Body of pancreas (tissue), 4 donors: ENCODE data around the gene FAM83F. TPM values are rescaled to one million over a fixed set of nuclear protein-coding genes. Genes with fewer than 3 reads are reported as not detected.

Experiments used
- ATAC-seq: fragments of 150-250 bp; one replicate; pipeline ENCODE4 v1.9.1; 2016
- DNase-seq, 4 donors: peaks; one replicate each; pipeline ENCODE4 v3.0.0-alpha.2; 2019
- H3K27ac ChIP-seq, 4 donors: fragments of 200-600 bp; sonication (generic); 1 replicate in 3 of 4; 2 replicates in 1 of 4; pipeline versions ENCODE4 v1.5.1 to v1.6.1; 2016 to 2019; ENCODE audit warnings: mild to moderate bottlenecking in 1 of 4, mixed read lengths in 1 of 4, moderate library complexity in 1 of 4
- H3K27me3 ChIP-seq, 2 donors: fragments of 200-600 bp; sonication (generic); one replicate each; pipeline ENCODE4 v1.6.0; 2016; ENCODE audit warnings: mild to moderate bottlenecking in 1 of 2
- H3K36me3 ChIP-seq, 2 donors: fragments of 200-600 bp; sonication (generic); replicated peaks in 1 of 2; 2 replicates each; pipeline ENCODE4 v1.5.1; 2016; ENCODE audit warnings: low read depth in 2 of 2; ENCODE audit not compliant: insufficient read depth in 1 of 2
- H3K4me1 ChIP-seq: fragments of 200-600 bp; sonication (generic); one replicate; pipeline ENCODE4 v1.6.0; 2016
- H3K4me3 ChIP-seq, 2 donors: fragments of 200-600 bp; sonication (generic); 1 replicate in 1 of 2; 2 replicates in 1 of 2; pipeline ENCODE4 v1.5.1; 2016 to 2019
- H3K9me3 ChIP-seq, 3 donors: fragments of 200-600 bp; sonication (generic); 1 replicate in 2 of 3; 2 replicates in 1 of 3; pipeline ENCODE4 v1.5.1; 2016
- POLR2A ChIP-seq, 3 donors: fragments of 450-650 bp; IDR thresholded peaks; one replicate each; pipeline ENCODE4 v1.6.1; 2016; ENCODE audit warnings: antibody characterized with exemption in 3 of 3, mild to moderate bottlenecking in 2 of 3
- WGBS, 2 donors: methylation state at CpG; one replicate each; pipeline ENCODE4 v1.1.5; 2017; 5-methylcytosine and 5-hydroxymethylcytosine counted together
- intact Hi-C: fragments of 100-400 bp; cut with DNase I; formaldehyde crosslinking; loops from one replicate; pipeline ENCODE4 v1.15.1; 2023
- total RNA-seq, 2 donors: library from RNA; depleted of rRNA; stranded (reverse); fragments of >200 nt; gene quantifications; one replicate each; pipeline ENCODE4 v1.1.0, GENCODE V29; 2016
- TF ChIP-seq, protein P1 (sequence below), 7 experiments: fragments of 450-650 bp in 4 of 7; fragments of 200-600 bp in 3 of 7; sonication (generic) in 3 of 7; IDR thresholded peaks; one replicate each; pipeline ENCODE4 v1.5.1; 2016 to 2019; ENCODE audit warnings: antibody characterized with exemption in 7 of 7

FAM83F gene
- total RNA-seq, 2 donors from 2014 or later: 8.9 to 9.1 TPM

DNA sequence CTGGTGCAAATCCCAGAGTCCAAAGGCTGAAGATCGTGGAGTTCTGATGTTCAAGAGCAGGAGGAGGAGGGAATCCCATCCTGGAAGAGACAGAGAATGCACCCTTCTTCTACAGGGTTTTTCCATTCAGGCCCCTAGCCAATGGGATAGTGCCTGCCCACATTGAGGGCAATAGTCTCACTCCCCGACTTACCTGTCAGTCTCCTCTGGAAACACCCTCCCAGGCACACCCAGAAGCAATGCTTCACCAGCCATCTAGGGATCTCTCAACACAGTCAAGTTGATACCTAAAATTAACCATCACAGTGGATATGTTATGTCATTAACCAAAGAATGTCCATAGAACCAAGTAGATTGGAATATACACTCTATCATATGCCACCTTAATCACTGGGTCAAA is 72.9 kb downstream of the FAM83F start:
- WGBS, 2 donors: 79 to 100% methylated on average over 1 to 2 of the region's 2 CpGs
- no peaks in the 10 kb centered on the region for H3K27me3 ChIP-seq
- DNase-seq: no peak

DNA sequence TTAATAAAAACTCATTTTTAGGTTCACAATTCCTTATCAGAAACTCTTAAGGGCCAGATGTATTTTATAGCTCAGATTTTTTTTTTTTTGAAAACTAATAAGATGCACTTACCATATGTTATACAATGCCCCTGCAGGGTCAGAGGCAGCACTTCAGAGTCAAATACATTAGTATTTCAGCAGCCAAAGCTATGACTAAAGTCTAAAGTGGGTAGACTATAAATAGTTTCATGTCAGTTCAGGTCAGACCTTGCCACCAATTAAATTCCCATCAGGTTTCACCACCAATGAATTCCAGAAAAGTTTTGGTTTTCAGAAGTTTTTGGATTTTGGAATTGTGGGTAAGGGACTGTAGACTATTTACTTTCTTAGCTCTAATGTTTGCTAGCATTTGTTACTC is 75.9 kb downstream of the FAM83F start:
- TF ChIP-seq POLR2A (IDR thresholded peaks at IDR 0.05): no peak
- TF ChIP-seq, protein P1, sequence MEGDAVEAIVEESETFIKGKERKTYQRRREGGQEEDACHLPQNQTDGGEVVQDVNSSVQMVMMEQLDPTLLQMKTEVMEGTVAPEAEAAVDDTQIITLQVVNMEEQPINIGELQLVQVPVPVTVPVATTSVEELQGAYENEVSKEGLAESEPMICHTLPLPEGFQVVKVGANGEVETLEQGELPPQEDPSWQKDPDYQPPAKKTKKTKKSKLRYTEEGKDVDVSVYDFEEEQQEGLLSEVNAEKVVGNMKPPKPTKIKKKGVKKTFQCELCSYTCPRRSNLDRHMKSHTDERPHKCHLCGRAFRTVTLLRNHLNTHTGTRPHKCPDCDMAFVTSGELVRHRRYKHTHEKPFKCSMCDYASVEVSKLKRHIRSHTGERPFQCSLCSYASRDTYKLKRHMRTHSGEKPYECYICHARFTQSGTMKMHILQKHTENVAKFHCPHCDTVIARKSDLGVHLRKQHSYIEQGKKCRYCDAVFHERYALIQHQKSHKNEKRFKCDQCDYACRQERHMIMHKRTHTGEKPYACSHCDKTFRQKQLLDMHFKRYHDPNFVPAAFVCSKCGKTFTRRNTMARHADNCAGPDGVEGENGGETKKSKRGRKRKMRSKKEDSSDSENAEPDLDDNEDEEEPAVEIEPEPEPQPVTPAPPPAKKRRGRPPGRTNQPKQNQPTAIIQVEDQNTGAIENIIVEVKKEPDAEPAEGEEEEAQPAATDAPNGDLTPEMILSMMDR (IDR thresholded peaks at IDR 0.05): no peak
- peaks cover 6% of the 10 kb centered on the region for H3K4me1 ChIP-seq
- no peaks in the 10 kb centered on the region for H3K9me3 ChIP-seq
- no peaks in the 10 kb centered on the region for H3K27me3 ChIP-seq
- H3K36me3 ChIP-seq: no peaks in the 10 kb centered on the region
- H3K27ac ChIP-seq: no peak overlapping the region
- DNase-seq (no peak), ATAC-seq (no peak)
- intact Hi-C loops: no loop called here
- no peak overlapping the region for H3K4me3 ChIP-seq

More for the DNA sequence above, 72.9 kb downstream of the FAM83F start:
- H3K4me1 ChIP-seq: peaks cover 6% of the 10 kb centered on the region
- no peak overlapping the region for H3K4me3 ChIP-seq
- TF ChIP-seq POLR2A (IDR thresholded peaks at IDR 0.05): no peak
- TF ChIP-seq, protein P1 (IDR thresholded peaks at IDR 0.05): no peak
- H3K9me3 ChIP-seq: no peaks in the 10 kb centered on the region
- no peak overlapping the region for H3K27ac ChIP-seq
- ATAC-seq: no peak
- intact Hi-C loops: no loop called here
- H3K36me3 ChIP-seq: no peaks in the 10 kb centered on the region

- intact Hi-C loops: no loop called here
- no peak for ATAC-seq
- Histone ChIP-seq H3K27ac (no peak overlapping the region), H3K27me3 (no peaks in the 10 kb centered on the region), H3K4me3 (no peak overlapping the region), H3K9me3 (no peaks in the 10 kb centered on the region), H3K36me3 (no peaks in the 10 kb centered on the region), H3K4me1 (peaks cover 8% of the 10 kb centered on the region)
- TF ChIP-seq, protein P1 (IDR thresholded peaks at IDR 0.05): no peak
- TF ChIP-seq POLR2A (IDR thresholded peaks at IDR 0.05): no peak
- 95% methylated on average over 8 of the region's 8 CpGs for WGBS, 2 donors
- DNase-seq: no peak
Observed at GRCh38 chr22:40071720-40072119, 77.0 kb downstream of the FAM83F start.

- Histone ChIP-seq H3K36me3 (no peaks in the 10 kb centered on the region), H3K9me3 (no peaks in the 10 kb centered on the region), H3K4me3 (no peak overlapping the region), H3K27me3 (no peaks in the 10 kb centered on the region), H3K27ac (no peak overlapping the region), H3K4me1 (peaks cover 10% of the 10 kb centered on the region)
- 49 to 62% methylated on average over 8 of the region's 8 CpGs for WGBS, 2 donors
- TF ChIP-seq, protein P1 (IDR thresholded peaks at IDR 0.05): no peak
- no peak for TF ChIP-seq POLR2A (IDR thresholded peaks at IDR 0.05)
- DNase-seq (no peak), ATAC-seq (no peak)
- intact Hi-C loops: no loop called here
Observed at GRCh38 chr22:40076702-40077645, 82.2 kb downstream of the FAM83F start.

- intact Hi-C loops: no loop called here
- DNase-seq: no peak
- no peak for ATAC-seq
- Histone ChIP-seq H3K27ac (no peak overlapping the region), H3K9me3 (no peaks in the 10 kb centered on the region), H3K27me3 (no peaks in the 10 kb centered on the region), H3K36me3 (no peaks in the 10 kb centered on the region), H3K4me3 (no peak overlapping the region), H3K4me1 (peaks cover 12% of the 10 kb centered on the region)
- WGBS, 2 donors: 54 to 59% methylated on average over 1 of the region's 1 CpG
- no peak for TF ChIP-seq POLR2A (IDR thresholded peaks at IDR 0.05)
- TF ChIP-seq, protein P1 (IDR thresholded peaks at IDR 0.05): no peak
Observed at GRCh38 chr22:40077646-40078016, 82.9 kb downstream of the FAM83F start.
